Aorta (tissue), 5 donors: ENCODE results near the gene SLC10A7. TPM values are rescaled to one million over a fixed set of nuclear protein-coding genes. Genes with fewer than 3 reads are reported as not detected.
A peak's percentile ranks its signal among the peaks of the same experiment; 100 is the strongest.

Experiments
- ATAC-seq: fragments of 200-7000 bp; cut with Tn5 transposase; one replicate; pipeline ENCODE4 v1.9.1; 2022; ENCODE audit warnings: moderate library complexity; ENCODE audit not compliant: low FRiP score
- DNase-seq, 2 donors: peaks; one replicate each; pipeline ENCODE4 v3.0.0-alpha.2; 2020
- H3K27ac ChIP-seq, 2 donors: one replicate each; pipeline ENCODE4 v1.5.1; 2013; ENCODE audit warnings: low read length in 2 of 2, mild to moderate bottlenecking in 2 of 2, moderate library complexity in 2 of 2, control low read depth in 1 of 2, inconsistent platforms in 1 of 2, low read depth in 1 of 2
- H3K27me3 ChIP-seq, 2 donors: one replicate each; pipeline ENCODE4 v1.6.1; 2013; ENCODE audit warnings: control low read depth in 1 of 2, low read length in 1 of 2, mild to moderate bottlenecking in 1 of 2, moderate library complexity in 1 of 2; ENCODE audit not compliant: insufficient read depth in 2 of 2, control insufficient read depth in 1 of 2
- H3K36me3 ChIP-seq, 2 donors: one replicate each; pipeline ENCODE4 v1.6.1; 2013; ENCODE audit warnings: control low read depth in 1 of 2, low read length in 1 of 2, mild to moderate bottlenecking in 1 of 2; ENCODE audit not compliant: insufficient read depth in 2 of 2, control insufficient read depth in 1 of 2
- H3K4me1 ChIP-seq, 2 donors: one replicate each; pipeline ENCODE4 v1.6.1; 2013; ENCODE audit warnings: low read length in 2 of 2, control low read depth in 1 of 2, mild to moderate bottlenecking in 1 of 2, moderate library complexity in 1 of 2; ENCODE audit not compliant: insufficient read depth in 2 of 2, control insufficient read depth in 1 of 2
- H3K4me3 ChIP-seq, 2 donors: one replicate each; pipeline ENCODE4 v1.5.1; 2013; ENCODE audit warnings: low read length in 2 of 2, control low read depth in 1 of 2, mild to moderate bottlenecking in 1 of 2
- H3K9me3 ChIP-seq: one replicate; pipeline ENCODE4 v1.6.1; 2013; ENCODE audit warnings: mild to moderate bottlenecking, low read length; ENCODE audit not compliant: control insufficient read depth
- WGBS, 2 donors: extraction: QIAGEN DNeasy Blood & Tissue Kit; methylation state at CpG; one replicate each; pipeline ENCODE4 v1.1.7; 2013; 5-methylcytosine and 5-hydroxymethylcytosine counted together
- intact Hi-C, 2 donors: fragments of 100-400 bp; cut with DNase I; formaldehyde crosslinking; loops; one replicate each; pipeline versions ENCODE4 v1.14.2 to v1.15.0; 2022
- polyA plus RNA-seq, 2 donors: library from polyadenylated mRNA; stranded (reverse); fragments of 200-250 nt; gene quantifications; one replicate each; pipeline ENCODE4 v1.2.3, GENCODE V29; 2013
- total RNA-seq, 2 donors: library from RNA; stranded (reverse); fragmentation: NEBNext Ultra II Directional; extraction: Animal tissue kit (Norgen Biotek cat#: 25700); gene quantifications; one replicate each; pipeline ENCODE4 v1.2.1, GENCODE V29; 2021
- donor health status: healthy with polysubstance abuse.
- donor health status: Bipolar disorder and iron deficiency.
- donor health status: DM: no; HTN: no; CAD: no.
- donor health status: DM: no; HTN: no; CAD: no.
- donor health status: DM: yes; HTN: yes; CAD: no.

Gene SLC10A7
- total and polyA plus RNA-seq, 4 donors = 3.3 to 18.8 (median 10.3) TPM

DNA sequence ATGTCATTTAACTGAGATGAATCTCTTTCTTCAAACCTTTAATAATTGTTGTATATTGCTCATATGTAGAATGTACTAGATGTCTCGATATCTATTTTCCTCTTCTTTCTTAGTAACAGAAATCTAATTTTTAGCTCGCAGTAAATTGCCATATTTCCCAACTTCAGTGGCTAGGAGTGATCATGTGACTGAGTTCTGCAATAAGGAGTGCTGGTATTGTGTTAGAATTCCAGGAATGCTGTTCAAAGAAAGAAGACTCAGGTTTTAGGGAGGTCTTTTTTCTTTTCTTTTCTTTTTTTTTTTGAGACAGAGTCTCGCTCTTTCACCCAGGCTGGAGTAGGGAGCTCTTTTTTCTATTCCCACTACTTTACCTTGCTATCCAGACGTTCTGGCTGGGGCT lies 81.7 kb downstream of the SLC10A7 start:
- no peaks in the 10 kb centered on the region for H3K4me1 ChIP-seq
- H3K27ac ChIP-seq = no peak overlapping the region
- WGBS, 2 donors = 91 to 94% methylated on average over 4 of the region's 4 CpGs
- ATAC-seq = no peak
- no peaks in the 10 kb centered on the region for H3K36me3 ChIP-seq
- no peak overlapping the region for H3K4me3 ChIP-seq
- H3K27me3 ChIP-seq = no peaks in the 10 kb centered on the region
- no peaks in the 10 kb centered on the region for H3K9me3 ChIP-seq
- intact Hi-C loops = loop anchor here in 1 of 2 donors (5.0 kb wide), 1 partner anchor 593 kb away; no protein-coding TSS in a partner anchor
- no peak for DNase-seq

DNA sequence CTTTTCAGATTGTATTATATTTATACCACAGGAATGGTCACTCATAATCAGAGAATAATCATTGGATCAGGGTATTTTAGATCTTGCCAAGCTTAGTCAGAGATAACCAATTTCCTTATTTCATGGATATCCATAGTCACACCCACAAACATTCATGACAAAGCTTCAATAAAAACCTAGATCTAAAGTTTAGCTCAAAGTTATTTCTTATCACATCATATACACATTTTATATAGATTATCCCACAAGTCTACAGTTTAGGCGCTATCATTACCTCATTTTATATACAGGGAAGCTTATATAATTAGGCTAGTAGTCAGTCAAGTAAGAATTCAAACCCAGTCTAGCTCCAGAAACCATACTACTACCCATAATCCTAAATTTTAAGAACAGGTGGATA lies 82.3 kb downstream of the SLC10A7 start:
- DNase-seq = no peak
- ATAC-seq = no peak
- Histone ChIP-seq H3K4me3 (no peak overlapping the region), H3K27me3 (no peaks in the 10 kb centered on the region), H3K4me1 (no peaks in the 10 kb centered on the region), H3K27ac (no peak overlapping the region), H3K9me3 (no peaks in the 10 kb centered on the region), H3K36me3 (no peaks in the 10 kb centered on the region)
- intact Hi-C loops = loop anchor here in 1 of 2 donors (5.0 kb wide), 1 partner anchor 592 kb away; no protein-coding TSS in a partner anchor
- WGBS, 2 donors = 98% methylated on average over 1 of the region's 1 CpG

DNA sequence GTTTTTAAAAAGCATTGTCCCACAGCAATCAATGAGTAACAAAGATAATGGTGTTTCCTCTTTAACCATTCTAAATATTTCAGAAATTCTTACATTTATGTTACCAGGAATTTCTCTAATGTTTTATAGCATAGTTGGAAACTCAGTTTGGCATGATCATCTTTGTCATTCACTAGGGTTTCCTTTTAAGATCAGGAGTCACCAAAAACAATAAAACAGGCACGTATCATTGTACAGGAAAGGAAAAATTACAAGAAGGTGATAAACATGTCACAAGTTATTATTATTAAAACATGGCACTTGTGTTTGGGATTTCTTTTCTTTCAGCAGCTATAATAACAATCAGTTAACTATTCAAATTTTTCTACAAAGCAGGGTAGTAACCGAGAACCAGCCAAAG lies 84.0 kb downstream of the SLC10A7 start:
- DNase-seq = no peak
- H3K27ac ChIP-seq = no peak overlapping the region
- peak overlapping the region in 1 of 2 donors; percentile 31 for H3K4me3 ChIP-seq
- intact Hi-C loops = loop anchor here in 1 of 2 donors (5.0 kb wide), 1 partner anchor 590 kb away; no protein-coding TSS in a partner anchor
- no peaks in the 10 kb centered on the region for H3K36me3 ChIP-seq
- no peaks in the 10 kb centered on the region for H3K9me3 ChIP-seq
- H3K4me1 ChIP-seq = no peaks in the 10 kb centered on the region
- H3K27me3 ChIP-seq = no peaks in the 10 kb centered on the region
- no peak for ATAC-seq
- WGBS, 2 donors = 4 to 14% methylated on average over 2 of the region's 2 CpGs

DNA sequence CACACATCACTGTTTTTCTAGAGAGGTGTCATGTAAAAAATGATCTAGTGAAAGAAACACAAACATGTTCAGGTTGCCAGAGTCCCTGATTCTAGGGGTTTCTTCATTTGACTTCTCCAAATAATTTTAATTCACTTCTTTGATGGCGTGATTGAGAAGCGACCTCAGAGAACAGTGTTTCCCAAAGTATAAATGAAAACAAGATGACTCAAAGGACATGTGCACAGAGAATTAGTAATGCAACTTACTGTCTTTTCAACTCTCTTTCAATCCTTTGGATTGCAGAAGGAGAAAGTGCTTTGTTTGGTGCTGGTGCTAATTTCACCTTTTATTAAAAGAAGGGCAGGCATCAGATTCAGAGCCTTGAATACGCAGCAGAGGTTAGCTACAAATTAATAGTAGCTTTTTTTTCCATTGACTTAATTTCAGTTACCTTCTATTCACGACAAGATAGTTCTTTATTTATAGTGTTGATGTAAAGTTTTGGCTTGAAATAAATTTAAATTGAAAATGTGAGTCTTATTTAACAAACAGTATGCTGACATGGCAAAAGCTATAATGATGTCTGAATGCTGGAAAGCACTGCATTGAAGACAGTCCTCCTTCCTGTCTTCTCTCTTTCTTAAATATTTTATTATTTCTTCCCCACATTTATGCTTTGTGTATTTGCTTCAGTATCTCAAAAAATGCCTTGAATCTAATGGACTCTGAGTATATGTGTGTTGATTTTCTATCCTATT lies 85.1 kb downstream of the SLC10A7 start:
- no peak for ATAC-seq
- H3K4me3 ChIP-seq = no peak overlapping the region

DNA sequence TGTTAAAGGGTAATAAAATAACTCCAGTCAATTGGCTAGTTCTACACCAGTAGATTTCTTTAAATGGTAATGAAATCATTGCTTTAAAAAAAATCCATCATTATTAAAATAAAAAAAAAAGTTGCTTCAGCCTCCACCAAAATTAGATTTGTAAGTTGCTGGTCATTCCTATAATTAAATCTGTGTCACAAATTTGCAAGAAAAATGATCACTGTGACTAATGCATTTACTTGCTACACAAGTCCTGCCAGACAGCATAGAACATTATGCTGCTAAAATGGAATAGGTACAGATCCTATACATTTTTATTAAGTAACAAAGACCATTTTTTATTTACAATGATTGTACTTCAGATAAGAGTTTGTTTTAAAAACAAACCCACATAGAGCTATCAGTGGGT lies 85.8 kb downstream of the SLC10A7 start:
- H3K36me3 ChIP-seq = no peaks in the 10 kb centered on the region
- H3K9me3 ChIP-seq = no peaks in the 10 kb centered on the region
- no peaks in the 10 kb centered on the region for H3K4me1 ChIP-seq
- intact Hi-C loops = loop anchor here in 1 of 2 donors (5.0 kb wide), 1 partner anchor 589 kb away; no protein-coding TSS in a partner anchor
- no peak overlapping the region for H3K4me3 ChIP-seq
- no peak overlapping the region for H3K27ac ChIP-seq
- no peaks in the 10 kb centered on the region for H3K27me3 ChIP-seq
- ATAC-seq (no peak), DNase-seq (no peak)

More for the DNA sequence above, 85.1 kb downstream of the SLC10A7 start:
- H3K27me3 ChIP-seq = no peaks in the 10 kb centered on the region
- no peaks in the 10 kb centered on the region for H3K4me1 ChIP-seq
- H3K27ac ChIP-seq = no peak overlapping the region
- H3K9me3 ChIP-seq = no peaks in the 10 kb centered on the region
- no peaks in the 10 kb centered on the region for H3K36me3 ChIP-seq
- WGBS, 2 donors = 89 to 91% methylated on average over 4 of the region's 4 CpGs
- intact Hi-C loops = loop anchor here in 1 of 2 donors (5.0 kb wide), 1 partner anchor 589 kb away; no protein-coding TSS in a partner anchor
- DNase-seq = no peak

DNA sequence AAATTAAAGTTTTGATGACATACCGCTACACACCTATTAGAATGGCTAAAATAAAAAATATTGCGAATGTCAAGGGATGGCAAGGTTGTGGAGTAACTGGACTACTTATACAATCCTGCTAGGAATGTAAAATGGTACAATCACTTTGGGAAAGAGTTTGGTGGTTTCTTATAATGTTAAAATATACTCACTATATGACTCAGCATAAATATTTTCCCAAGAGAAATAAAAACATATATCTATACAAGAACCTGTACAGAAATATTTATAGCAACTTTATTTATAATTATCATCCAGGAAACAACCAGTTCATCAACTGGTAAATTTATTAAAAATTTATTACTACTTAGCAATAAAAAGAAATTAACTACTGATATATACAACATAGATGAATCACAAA lies 89.7 kb downstream of the SLC10A7 start:
- Histone ChIP-seq H3K27ac (no peak overlapping the region), H3K9me3 (no peaks in the 10 kb centered on the region), H3K27me3 (no peaks in the 10 kb centered on the region), H3K36me3 (no peaks in the 10 kb centered on the region), H3K4me1 (no peaks in the 10 kb centered on the region), H3K4me3 (no peak overlapping the region)
- 98 to 100% methylated on average over 2 of the region's 2 CpGs for WGBS, 2 donors
- intact Hi-C loops = no loop called here
- ATAC-seq (no peak), DNase-seq (no peak)

DNA sequence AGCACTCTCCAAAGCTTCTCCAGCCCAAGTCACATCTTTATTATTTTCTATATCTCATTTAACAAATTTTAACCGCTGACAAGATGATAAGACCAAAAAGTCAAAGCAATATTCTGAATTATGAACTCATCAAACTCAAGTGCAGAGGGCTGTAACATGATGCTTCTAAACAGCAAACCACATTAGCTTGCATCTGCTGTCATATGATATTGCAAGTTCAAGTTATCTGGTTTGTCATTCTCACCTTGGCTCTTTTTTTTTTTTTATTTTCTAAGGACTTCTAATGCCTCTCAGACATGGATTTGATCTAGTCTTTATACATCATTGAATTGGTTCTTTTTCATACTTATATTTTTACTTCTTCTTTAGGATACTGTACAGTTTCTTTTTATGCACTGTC lies 93.4 kb downstream of the SLC10A7 start:
- intact Hi-C loops = no loop called here
- Histone ChIP-seq H3K4me1 (no peaks in the 10 kb centered on the region), H3K4me3 (no peak overlapping the region), H3K9me3 (no peaks in the 10 kb centered on the region), H3K27ac (no peak overlapping the region), H3K27me3 (no peaks in the 10 kb centered on the region), H3K36me3 (no peaks in the 10 kb centered on the region)
- DNase-seq = no peak
- no peak for ATAC-seq
- 95 to 97% methylated on average over 1 of the region's 1 CpG for WGBS, 2 donors

DNA sequence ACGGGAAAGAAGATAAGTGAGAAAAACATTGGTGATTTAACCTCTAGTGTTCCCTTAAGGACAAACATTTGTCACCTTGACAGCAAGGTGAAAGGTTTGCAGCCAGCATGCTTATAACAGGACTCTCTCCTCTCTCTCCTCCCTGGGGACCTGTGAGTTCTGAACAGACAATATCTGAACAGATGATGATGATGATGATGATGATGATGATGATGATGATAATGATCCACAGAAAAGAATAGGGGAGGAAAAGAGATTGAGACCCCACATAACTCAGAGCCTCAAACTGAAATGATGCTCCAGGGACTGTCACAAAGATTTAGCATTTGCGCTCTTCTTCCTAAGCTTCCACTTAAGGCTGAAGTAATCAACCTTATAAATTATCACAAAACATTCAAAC lies 103.9 kb downstream of the SLC10A7 start:
- DNase-seq (no peak), ATAC-seq (no peak)
- no peaks in the 10 kb centered on the region for H3K36me3 ChIP-seq
- intact Hi-C loops = no loop called here
- 56 to 58% methylated on average over 2 of the region's 2 CpGs for WGBS, 2 donors
- H3K4me3 ChIP-seq = no peak overlapping the region
- peaks cover 0 to 6% of the 10 kb centered on the region in 2 donors for H3K4me1 ChIP-seq
- H3K9me3 ChIP-seq = no peaks in the 10 kb centered on the region
- H3K27ac ChIP-seq = no peak overlapping the region
- no peaks in the 10 kb centered on the region for H3K27me3 ChIP-seq

DNA sequence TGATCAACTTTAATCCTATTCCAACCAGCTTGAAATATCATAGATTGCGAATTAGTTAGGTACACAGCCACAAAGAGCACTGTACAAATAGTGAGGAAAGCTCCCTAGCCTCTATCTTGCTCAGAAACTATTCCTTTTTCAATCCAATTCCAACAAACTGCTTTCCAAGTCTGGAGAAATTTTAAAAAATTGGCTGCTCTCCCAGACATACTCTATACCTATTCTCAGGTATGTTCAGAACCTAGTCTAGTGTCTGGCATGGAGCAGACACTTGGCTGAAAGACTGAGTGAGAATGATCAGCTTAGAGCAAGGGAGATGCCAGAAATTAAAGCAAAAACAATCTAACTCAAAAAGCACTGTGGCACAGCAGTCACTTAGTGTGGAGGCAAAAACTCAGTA lies 105.9 kb downstream of the SLC10A7 start:
- H3K9me3 ChIP-seq = no peaks in the 10 kb centered on the region
- peaks cover 0 to 6% of the 10 kb centered on the region in 2 donors for H3K4me1 ChIP-seq
- ATAC-seq (no peak), DNase-seq (no peak)
- 3 to 7% methylated on average over 1 of the region's 1 CpG for WGBS, 2 donors
- no peak overlapping the region for H3K27ac ChIP-seq
- intact Hi-C loops = no loop called here
- no peaks in the 10 kb centered on the region for H3K36me3 ChIP-seq
- no peak overlapping the region for H3K4me3 ChIP-seq
- no peaks in the 10 kb centered on the region for H3K27me3 ChIP-seq
